ENCODE results near the gene CRACR2B.
A peak's percentile ranks its signal among the peaks of the same experiment; 100 is the strongest.

The CRACR2B gene

GRCh38 chr11:854601-855329 lies 27.0 kb downstream of the CRACR2B start:
- DNase-seq (ENCODE audit: low spot score) = no peak

- DNase-seq (ENCODE audit: low spot score) = no peak
Observed at GRCh38 chr11:855330-855674, 27.6 kb downstream of the CRACR2B start.

DNA sequence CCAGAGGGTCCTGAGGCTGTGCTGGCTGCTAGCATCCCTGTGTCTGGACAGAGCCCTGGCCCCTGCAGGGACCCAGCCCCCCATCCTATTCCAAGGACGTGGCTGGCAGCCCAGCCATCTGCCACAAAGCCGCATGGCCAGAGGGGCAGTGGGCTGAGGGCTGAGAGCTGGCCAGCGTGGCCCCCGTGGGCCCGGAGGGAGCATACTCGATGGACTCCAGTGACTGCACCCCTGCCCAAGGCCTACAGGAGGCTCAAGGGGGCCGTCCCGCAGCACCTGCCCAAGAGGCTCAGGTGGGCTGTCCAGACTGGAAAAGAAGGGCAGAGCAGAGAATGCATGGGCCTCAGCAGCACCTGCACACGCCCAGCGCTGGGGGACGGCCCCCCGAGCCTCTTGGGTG lies 28.1 kb downstream of the CRACR2B start:
- DNase-seq (ENCODE audit: low spot score) = no peak

DNA sequence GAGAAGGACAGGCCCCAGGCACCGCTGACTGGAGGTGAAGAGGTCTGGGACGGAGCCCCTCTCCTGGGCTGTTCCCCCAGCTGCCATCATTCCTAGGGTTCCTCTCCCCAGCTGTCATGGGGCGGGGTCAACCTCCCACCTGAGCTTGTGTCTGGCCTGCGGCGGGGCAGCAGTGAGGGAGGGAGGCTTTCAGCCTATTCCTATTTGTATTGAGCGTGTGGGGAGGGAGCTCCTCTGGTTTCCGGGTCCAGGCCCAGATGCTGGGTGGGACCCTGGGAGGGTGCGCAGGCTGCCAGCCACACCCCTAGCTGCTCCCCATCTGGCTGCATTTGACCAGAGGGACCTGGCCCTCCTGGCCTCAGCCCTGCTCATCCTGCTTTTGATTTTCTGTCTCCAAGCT lies 28.7 kb downstream of the CRACR2B start:
- DNase-seq (ENCODE audit: low spot score) = no peak

DNA sequence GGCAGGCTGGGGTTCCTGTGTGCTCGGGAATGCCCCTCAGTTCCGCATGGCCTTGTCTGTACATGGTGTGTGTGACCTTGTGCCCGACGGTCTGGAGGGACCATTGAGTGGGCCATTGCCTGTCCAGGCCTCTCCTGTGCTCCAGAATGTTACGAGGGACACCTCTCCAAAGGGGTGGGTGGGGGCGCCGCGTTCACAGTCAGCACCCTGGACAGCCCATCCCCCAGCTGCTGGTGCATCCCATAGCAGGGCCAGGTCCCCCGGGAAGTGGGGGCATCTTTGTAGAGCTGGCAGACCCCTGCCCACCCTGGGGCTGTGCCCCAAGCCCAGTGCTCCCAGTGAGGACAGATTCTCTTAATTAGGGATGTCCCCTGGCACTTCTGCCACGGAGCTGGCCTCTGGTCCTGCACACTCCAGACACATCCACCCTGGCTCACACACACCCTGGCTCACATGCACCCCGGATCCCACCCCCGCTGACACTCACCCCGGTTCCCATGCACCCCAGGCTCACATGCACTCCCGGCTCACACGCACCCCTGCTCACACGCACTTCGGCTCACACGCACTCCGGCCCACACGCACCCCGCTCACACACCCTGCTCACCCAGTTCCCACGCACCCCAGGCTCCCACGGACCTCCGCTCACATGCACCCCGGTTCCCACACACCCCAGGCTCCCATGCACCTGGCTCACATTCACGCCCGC lies 30.5 kb downstream of the CRACR2B start:
- no peak for DNase-seq (ENCODE audit: low spot score)

DNA sequence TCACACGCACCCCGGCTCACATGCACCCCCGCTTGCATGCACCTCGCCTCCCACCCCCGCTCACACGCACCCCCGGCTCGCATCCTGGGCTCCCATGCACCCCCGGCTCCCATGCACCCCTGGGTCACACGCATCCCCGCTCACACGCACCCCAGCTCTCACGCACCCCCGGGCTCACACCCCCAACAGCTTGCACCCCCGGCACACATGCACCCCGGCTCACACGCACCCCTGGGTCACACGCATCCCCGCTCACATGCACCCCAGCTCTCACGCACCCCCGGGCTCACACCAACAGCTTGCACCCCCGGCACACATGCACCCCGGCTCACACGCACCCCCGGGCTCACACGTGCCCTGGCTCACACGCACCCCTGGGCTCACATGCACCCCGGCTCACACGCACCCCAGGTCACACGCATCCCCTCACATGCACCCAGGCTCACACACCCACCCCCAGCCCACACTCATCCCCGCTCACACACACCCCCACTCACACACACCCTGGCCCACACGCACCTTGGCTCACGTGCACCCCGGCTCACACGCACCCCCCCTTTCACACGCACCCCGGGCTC lies 31.1 kb downstream of the CRACR2B start:
- no peak for DNase-seq (ENCODE audit: low spot score)

GRCh38 chr11:859394-860131 lies 31.8 kb downstream of the CRACR2B start:
- DNase-seq (ENCODE audit: low spot score) = peak; percentile 98

DNA sequence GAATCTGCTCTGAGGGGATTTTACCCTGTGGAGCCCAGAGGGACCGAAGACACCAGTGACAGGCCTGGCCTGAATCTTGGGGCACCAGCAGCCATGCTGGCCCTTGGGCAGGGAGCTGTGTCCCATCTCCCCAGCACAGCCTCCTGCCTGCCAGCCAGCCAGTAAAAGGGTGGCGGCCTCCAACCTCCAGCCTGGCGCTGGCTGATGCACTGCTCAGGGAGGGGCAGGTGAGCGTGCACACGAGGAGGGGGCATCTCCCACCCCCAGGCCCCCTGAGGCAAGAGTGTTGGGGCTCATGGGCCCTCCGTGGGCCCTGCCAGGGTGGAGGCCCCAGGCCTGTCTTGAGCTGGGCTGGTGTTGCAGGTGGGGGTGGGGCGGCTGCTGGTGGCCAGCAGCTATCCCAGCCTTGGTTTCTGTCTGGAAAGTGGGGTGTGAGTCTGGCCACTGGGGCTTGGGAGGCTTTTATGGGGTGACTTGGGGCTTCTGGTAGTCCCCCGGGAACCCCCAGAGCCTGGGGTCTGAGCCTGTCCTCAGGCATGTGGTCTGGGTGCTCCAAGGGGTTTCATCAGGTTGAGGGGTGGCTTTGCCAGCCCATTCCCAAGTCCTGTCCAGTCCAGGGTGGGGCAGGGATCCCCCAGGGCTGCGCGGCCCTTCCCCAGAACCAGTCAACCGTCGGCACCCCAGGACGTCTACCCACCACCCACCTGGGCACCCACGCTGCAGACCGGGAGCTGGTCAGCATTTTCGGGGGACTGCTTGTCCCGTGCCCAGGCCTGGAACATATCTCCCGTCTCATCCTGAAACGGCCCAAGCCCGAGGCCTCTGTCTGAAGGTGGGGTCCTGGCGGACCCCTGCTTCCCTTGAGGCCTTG lies 32.8 kb downstream of the CRACR2B start:
- DNase-seq (ENCODE audit: low spot score) = no peak

DNA sequence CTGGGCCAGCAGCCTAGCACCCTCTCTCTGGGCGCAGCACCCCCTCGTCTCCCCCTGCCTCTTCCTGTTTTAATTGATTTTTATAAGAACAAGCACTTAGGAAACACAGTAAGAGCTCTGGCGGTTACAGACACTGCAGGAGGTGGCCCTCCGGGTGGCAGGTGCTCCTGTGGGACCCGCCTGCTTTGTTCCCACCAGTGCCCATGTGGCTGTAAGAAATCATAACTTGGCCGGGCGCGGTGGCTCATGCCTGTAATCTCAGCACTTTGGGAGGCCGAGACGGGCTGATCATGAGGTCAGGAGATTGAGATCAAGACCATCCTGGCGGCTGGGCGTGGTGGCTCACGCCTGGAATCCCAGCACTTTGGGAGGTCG lies 33.4 kb downstream of the CRACR2B start:
- no peak for DNase-seq (ENCODE audit: low spot score)

DNA sequence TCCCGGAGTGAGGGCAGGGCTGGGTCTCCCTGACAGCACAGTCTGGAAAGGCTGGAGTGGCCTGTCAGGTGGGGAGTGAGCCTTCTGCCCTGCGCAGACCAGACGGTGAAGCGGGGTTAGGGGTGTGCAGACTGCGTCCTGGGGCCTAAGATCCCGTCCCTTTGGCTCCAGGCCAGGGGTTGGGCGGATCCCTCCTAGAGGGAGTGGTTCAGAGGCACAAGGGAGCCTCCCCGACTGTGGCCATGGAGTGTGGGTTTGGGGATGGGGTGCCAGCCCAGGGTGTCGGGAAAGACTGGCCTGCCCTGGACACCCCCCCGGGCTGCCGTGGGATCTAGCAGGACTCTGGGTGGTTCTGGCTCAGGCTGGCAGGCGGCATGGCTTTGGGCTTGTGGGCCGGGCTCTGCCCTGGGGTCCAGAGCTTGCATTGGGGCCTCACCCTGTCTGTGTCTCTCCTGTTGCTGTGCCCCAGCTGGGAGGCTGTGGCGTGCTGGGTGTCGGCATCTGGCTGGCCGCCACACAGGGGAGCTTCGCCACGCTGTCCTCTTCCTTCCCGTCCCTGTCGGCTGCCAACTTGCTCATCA lies 34.5 kb downstream of the CRACR2B start:
- no peak for DNase-seq (ENCODE audit: low spot score)

DNA sequence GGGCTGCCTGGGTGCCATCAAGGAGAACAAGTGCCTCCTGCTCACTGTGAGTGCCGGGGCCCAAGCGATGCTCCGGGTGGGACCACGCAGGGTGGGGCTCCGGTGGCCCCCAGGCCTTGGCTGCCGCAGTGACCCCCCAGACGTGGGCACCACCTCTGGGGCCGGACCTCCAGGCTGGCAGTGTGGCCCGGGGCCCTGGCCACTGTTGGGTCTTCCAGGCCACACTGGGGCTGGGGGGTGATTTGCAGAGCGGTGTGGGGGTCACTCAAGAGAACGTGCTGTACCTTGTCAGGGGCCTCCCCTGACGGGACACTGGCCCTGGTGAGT lies 34.9 kb downstream of the CRACR2B start:
- DNase-seq (ENCODE audit: low spot score) = no peak

DNA sequence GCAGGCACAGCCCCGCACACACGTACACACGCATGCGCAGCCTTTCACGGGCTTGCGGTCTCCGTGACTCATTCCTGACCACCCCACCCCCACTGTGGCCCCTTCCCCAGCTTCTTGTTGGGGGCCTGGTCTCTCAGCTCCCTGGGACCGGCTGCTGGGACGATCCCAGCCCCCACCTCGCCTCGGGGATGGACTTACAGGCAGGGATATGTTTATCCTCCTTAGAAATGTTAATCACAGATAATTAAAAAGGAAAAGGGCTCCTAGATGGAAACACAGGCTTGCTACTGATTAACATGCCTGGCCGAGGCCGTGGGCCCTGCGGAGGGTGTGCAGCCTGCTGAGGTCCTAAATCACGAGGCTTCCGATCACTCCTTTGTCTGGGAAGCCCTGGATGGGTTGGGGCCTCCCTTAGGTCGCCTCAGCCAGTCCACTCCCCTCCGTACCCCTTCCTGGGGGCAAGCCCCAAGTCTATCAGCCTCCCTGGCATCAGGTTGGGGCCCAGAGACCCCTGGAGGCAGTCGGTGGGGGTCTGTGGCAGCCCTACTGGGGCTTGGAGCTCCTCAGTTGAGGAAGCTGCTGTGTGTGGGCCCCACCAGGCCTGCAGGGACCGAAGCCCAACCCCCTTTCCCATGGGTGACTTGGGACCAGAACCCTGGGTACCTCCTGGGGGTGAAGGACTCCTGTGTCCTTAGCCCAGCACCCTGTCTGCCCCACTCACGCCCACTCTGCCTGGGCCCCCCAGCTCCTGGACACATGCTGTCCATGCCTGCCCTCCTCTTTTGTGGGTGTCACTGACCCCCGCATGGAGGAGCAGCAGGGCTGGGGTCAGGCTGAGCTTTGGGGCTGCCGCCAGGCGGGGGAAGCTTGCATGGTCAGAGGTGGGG lies 35.5 kb downstream of the CRACR2B start:
- no peak for DNase-seq (ENCODE audit: low spot score)

DNA sequence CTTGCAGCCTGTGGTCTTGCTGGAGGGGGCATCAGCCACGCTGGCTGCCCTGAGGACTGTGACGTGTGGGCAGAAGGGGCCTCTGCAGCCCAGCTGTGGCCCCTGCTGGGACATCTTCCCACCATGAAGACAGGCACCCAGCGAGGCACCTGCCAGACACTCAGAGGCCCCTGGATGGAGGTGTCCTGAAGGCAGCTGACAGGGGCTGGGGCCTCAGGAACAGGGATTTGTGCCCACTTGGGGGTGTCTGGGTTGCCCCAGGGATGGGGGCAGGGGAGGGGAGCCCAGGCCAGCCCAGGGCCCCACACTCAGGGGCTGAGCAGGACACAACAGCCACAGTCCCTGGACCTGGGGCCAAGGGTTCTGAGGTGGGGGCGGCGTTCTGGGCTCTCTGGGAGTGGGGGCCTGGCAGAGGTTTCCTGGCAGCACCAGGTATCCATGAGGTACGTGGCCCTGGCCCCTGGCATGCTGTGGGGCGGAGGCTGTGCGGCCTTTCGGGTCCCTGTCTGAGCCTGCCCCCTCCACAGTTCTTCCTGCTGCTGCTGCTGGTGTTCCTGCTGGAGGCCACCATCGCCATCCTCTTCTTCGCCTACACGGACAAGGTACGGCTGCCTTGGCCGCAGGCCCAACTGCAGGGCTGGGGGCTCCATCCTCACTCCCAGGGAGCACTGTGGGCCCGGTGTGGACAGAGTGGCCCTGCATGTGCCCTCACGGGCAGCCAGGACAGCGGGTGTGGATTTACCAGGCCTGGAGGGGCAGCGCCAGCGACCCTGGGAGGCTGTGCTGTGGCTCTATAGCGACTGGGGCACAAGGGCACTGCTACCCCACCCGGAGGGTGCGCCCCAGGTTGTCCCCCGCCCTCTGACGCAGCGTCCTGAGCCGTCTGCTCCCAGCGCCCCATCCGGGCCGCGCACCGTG lies 36.5 kb downstream of the CRACR2B start:
- DNase-seq (ENCODE audit: low spot score) = no peak

- DNase-seq (ENCODE audit: low spot score) = no peak
Observed at GRCh38 chr11:864898-865297, 37.2 kb downstream of the CRACR2B start.

DNA sequence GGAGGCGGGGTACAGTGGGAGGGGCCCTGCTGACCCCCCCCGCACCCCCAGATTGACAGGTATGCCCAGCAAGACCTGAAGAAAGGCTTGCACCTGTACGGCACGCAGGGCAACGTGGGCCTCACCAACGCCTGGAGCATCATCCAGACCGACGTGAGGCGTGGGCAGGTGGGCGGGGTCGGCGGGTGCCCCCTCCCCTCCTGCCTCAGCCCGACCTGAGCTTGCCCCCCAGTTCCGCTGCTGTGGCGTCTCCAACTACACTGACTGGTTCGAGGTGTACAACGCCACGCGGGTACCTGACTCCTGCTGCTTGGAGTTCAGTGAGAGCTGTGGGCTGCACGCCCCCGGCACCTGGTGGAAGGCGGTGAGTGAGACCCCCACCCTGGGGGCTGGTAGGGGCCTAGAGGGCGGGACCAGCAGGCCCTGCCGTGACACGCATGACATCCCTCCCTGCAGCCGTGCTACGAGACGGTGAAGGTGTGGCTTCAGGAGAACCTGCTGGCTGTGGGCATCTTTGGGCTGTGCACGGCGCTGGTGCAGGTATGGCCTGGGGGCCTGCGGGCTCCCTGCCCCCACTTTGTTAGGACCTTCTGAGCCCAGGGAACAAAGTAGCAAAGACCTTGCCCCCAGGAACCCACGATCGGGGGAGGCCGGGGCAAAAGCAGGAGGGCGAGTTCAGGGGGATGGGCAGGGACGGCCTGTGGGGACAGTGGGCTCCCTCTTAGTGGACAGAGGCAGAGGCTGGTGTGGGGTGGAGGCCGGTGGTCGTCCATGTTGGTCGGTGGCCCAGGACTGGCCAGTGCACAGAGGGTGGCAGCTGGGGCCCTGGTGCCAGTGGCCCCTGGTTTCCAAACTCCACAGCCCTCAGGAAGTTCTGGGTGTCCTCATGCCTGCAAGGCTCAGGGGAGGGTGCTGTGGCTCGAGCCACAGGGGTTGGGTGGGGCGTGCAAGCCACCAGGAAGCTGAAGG lies 38.0 kb downstream of the CRACR2B start:
- no peak for DNase-seq (ENCODE audit: low spot score)

DNA sequence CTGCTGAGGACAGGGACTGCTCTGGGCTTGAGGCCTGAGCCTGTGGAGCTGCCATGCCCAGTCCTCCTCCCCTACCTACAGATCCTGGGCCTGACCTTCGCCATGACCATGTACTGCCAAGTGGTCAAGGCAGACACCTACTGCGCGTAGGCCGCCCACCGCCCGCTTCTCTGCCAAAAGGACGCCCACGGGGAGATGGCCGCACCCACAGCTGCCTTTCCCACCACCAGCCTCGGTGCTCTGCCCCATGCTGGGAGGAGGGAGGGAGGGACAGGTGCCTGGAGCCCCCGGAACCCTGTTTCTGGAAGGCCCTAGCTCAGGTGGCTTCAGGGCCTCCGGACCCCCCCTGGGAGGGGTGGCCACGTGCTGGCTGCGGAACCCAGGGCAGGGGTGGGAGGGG lies 38.8 kb downstream of the CRACR2B start:
- DNase-seq (ENCODE audit: low spot score) = no peak

DNA sequence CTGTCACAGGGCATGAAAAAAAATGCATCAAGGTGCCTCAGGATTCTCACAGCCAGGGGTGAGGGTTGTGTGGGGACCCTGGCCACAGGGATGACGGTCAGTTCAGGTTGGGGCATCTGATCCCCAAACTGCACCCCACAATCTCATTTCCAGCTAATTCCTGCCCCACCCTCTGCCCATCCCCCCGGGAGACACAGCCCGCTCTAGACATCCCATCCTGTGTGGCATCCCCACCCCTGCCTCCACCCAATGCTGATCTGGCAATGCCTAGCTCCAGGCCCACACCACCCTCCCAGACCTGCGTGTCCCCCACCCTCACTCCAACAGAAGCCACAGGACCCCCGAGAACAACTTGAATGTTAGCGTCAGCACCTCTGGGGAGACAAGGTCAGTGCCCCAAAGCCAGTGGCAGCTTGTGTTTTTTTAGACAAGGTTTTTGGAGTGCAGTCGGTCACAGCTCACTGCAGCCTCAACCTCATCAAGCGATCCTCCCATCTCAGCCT lies 40.2 kb downstream of the CRACR2B start:
- no peak for DNase-seq (ENCODE audit: low spot score)

- DNase-seq (ENCODE audit: low spot score) = no peak
Observed at GRCh38 chr11:868394-868793, 40.7 kb downstream of the CRACR2B start.
